Stromal cell of bone marrow (primary cell): ENCODE data around the gene GPR68.

Source experiments
- DNase-seq: peaks from one replicate; pipeline ENCODE4 v3.0.0-alpha.2; 2012; ENCODE audit warnings: low read depth

The GPR68 gene, protein sequence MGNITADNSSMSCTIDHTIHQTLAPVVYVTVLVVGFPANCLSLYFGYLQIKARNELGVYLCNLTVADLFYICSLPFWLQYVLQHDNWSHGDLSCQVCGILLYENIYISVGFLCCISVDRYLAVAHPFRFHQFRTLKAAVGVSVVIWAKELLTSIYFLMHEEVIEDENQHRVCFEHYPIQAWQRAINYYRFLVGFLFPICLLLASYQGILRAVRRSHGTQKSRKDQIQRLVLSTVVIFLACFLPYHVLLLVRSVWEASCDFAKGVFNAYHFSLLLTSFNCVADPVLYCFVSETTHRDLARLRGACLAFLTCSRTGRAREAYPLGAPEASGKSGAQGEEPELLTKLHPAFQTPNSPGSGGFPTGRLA

DNA sequence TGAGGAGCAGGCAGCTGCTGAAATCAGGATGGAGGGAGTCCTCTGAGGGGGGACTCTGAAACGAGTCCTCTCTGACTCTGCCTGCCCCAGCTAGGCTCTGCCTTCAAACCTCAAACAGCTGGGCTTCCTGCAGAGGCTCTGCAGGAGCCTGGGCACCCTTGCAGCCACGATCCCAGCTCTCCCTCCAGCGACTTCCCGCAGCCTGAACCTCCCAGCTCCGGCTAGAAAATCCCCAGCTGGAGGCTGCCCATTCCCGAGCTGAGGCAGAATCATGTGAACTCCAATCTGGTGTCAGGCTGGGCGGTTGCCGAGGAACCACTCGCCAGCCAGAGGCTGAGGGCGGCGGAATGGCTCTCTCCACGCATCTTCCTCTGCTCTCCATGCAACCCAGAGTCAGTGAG lies at the start of gene GPR68:
TSS of gene GPR68 (minus strand) at position 204 of the 401 bp plus-strand sequence. CDS start 9,654 bp downstream, outside the sequence.
- DNase-seq: peak; percentile 84

DNA sequence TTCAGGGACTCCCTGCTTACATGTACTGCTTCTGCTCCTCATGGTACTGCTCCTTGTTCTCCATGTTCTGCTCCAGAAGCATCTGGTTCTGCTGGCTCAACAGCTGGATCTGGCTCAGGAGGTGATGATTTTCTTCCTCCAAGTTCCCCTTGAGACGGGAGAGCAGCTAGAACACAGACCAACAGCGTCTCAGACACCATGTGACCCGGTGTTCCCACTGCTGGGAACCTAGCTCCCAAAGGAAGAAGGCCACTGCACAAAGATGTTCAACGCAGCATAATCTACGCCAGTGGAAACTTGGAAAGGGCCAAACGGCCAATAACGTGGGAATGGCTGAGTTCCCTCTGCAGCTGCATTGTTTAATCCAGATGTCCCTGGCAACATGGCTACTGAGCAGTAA lies 49.6 kb upstream of the GPR68 start:
- DNase-seq: no peak

DNA sequence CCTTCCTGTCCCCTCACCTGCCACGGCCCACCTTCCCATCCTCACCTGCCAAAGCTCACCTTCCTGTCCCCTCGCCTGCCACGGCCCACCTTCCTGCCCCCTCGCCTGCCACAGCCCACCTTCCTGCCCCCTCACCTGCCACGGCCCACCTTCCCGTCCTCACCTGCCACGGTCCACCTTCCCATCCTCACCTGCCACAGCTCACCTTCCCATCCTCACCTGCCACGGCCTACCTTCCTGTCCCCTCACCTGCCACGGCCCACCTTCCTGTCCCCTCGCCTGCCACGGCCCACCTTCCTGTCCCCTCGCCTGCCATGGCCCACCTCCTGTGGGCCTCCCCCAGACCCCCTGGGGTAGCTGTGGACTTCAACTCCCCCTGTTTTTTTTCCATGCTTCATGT lies 48.8 kb upstream of the GPR68 start:
- no peak for DNase-seq

DNA sequence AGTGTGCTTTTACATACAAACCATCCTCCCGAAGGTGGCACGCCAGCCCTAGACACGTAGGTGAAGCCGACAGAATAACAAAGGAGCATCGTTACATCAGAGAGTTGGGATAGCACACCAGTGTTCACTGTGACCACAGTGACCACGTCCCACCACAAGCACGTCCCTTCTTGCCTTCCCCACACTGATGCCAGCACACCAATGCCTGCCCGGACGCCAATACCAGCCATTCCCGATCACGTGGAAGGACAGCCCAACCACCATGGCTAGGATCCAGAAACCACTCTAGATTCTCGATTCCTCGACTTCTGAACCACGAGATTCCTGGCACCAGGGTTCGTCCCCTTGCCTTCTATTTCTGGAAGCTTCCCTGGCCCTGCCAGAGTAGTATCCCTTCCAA lies 48.0 kb upstream of the GPR68 start:
- no peak for DNase-seq

DNA sequence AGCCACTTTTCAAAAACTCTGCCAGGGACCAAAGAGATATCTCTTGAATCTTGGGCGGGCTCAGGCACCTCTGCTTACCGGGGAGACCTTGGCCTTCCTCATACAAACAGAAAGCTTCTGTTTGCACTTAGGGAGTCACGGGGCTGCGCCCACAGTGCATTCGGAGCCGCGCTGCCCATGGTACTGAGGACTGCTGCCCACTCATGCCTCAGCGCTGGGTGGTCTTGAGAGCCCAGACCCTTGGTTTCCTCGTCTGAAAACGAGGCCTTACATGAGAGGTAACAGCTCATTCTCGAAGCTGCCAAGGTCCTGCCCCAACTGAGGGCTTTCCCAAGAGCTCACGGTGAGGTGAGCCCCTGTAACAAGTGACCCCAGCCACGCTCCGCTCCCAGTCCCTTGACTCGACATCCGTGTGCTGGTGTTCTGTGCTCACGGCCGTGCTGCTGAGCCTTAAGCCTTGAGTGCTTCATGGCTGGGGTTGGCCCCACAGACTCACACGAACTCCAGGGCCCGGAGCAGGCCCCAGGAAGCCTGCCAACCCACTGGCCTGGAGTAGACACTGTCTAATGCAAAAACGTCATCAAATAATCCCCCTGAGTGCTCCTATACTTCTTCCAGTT lies 47.4 kb upstream of the GPR68 start:
- no peak for DNase-seq

DNA sequence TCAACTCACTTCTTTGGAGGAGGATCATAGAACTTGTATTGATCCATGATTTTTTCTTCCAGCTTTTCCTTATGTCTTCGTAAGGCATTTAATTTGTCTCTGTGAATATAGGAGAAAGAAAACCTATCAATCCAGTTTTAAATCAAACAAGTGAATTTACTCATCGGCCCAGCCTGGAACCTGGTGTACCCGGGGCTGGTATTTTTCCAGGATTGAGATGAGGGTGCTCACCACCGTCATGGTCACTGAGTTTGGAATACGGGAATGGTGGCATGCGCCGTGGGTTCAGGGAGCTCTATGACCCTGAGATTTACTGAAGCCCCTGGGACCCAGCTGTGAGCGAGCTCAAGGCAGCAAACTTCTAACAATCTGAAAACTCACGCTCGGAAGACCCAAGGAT lies 46.5 kb upstream of the GPR68 start:
- DNase-seq: no peak

DNA sequence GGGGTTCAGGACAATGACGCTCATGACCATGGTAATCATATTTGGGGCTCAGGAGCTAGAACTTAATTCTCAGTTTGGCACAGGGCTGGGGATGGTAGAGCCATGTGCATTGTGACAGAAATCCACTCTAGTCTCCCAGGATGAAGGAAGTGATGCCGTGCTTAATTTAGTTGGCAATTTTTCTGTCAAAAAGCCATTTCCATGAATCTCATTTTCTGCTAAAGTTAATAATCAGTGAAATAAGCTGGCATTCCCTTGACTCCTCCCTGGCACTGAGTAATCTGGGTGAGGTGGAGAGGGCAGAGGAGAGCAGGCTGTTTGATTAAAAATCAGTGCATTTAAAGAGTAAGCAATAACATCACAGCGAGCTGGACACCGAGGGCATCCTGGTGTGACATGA lies 45.0 kb upstream of the GPR68 start:
- DNase-seq: no peak

DNA sequence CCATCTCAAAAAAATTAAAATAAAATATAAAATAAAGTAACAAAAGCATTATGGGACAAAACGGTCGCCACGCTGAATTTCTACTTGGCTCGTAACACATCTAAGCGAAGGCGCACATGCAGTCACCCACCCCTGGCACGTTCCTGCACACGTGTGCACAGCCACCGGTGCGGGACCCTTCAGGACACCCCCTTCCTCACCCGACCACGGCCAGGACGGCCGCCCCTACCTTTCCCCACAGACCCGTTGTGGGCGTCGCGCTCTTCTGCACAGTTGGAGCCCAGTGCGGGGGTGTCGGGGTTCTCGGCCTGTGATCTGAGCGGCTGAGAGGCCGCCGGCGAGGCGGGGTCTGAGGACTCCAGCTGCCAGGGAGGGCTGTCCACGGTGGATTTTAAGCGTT lies 44.4 kb upstream of the GPR68 start:
- DNase-seq: no peak

DNA sequence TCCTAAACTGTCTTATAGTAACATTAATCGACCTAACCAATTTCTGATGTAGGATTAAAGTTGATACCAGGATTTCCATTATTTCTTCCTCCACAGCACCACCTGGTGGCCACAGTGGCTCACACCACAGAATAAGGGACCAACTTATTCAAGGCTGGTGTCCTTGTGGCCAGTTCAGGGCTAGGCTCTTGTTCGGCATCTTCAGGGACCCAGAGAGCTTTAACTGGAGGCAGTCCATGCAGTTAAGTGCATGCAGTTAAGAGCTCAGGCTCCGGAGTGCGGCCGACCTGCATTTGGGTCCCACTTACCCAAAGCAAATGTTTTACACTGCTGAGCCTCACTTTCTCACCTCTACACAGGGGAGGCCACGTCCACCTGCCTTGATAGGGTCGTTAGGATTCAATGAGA lies 42.0 kb upstream of the GPR68 start:
- DNase-seq: peak; percentile 55

DNA sequence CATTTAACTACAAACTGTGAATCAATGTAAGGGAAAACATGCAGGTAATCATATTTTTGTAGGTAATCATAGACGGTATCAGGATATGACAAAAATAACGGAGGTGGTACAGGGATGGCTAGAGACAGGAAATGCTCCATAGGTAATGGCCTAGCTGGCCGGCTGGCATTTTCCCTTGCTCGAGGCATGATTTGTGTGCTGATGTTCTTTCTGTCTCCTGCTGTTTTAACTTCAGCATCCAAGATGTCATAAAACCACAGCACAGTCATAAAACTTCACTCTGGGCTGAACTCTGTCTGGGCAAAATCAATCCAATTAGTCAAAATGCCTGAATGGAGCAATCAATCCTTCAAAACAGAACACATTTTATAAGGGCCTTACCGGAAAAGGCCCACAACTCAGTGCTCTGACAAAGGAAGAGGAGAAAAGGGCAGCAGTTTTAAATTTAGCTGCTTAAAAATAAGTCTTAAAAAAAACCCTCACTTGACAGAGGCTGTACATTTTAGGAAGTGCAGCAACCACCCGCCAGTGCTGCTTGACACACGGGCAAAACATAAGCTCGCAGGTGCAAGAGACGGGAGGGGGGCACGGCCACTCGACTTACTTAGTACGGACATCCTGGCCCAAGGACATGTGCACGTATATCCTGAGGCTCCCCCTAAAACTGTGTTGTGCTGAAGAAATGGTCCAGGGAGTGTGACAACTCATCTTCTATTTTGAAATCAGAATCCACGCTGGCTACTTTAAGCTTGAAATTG lies 40.5 kb upstream of the GPR68 start:
- DNase-seq: no peak

DNA sequence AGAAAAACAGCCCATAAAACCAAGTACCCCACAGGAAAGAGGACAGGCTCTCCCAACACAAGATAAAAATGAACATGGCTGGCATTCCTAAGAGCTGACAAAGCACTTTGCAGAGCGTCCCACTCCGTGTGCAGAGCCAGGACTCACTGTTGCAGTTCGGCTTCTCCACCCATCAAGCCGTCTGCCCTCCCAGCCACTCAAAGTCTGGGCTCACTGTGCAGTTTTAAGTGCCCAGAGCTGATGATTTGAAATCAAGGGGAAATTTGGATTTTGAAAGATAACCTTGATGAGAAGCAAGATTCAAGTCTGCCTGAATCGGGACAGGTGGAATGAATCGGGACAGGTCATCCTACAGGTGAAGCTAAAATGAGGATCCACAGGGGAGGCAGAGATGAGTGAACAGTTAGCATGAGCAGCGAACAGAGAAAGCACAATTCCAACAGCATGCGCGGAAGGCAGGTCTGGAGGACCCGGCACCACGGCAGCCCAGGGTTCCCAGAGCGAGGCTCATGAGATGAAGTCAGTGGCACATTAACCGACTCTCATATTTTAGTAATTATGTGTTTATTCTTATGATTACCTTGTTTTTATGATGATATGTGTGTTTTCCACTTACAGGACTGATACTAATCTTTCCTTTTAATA lies 39.8 kb upstream of the GPR68 start:
- DNase-seq: peak; percentile 57

DNA sequence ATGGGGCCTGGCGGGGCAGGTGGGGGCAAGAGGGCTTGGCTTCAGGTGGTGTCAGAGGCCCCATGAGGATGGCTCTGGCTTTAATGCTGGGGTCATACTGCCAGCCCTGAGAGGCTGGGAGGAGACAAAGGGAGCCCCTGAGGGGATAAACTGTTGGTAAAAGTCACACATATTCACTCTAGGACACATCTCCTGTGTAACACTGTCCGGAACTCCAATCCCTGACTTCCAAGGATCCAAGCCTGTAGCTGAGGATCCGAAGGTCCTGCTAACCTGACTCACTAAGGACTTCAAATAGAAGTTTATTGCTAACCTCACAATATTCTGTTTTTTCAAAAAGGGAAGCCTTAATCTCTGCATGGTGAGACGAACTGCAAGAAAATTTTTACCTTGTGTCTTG lies 39.2 kb upstream of the GPR68 start:
- no peak for DNase-seq

DNA sequence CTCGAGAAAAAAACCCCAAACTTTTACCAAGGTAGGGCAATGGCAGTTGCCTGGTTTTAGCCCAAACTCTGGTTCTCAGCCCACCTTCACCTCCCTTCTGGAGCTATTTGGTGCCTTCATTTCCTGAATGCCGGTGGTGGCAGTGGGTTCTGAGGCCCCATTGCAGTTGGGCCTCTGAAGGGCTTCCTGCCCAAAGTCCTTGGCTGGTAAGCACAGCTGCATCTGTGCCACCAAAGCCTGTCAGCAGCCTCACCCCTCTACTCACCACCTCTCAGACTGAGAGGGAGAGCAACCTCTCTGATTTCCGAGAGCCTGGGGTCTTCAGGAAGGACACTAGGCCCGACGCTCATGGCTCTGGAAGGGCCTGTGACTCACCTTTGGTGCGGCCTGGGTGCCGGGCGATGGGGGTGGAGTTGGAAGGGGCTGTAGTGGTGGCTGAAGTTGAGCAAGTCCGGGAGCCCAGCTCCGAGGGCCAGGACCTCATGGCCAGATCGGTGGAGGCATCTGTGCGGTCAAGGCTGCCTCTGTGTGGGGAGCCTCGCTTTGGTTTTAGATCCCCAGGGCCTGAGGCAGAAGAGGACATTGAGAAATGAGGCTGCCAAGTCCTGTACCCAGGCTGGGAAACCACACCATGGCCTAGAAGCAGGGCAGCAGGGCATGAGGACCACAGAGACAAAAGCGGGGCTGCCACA lies 38.6 kb upstream of the GPR68 start:
- DNase-seq: no peak

DNA sequence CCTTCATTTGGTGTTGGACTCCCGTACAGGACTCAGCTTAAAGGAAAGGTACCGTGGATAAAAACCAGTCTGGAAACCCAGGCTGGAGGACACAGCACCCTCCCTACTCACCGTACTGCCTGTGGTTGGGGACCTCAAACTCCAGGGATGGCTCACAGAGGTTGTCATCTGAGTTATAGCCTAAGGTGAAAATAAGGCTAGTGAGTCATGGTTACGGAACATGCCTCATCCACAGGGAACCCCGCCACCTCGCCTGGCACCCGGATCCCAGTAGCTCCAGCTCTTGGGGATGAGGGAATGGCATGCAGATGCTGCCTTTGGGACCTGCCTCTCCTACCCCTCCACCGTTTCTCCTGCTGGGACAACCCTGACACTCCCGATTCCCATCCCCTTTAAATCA lies 36.8 kb upstream of the GPR68 start:
- no peak for DNase-seq

DNA sequence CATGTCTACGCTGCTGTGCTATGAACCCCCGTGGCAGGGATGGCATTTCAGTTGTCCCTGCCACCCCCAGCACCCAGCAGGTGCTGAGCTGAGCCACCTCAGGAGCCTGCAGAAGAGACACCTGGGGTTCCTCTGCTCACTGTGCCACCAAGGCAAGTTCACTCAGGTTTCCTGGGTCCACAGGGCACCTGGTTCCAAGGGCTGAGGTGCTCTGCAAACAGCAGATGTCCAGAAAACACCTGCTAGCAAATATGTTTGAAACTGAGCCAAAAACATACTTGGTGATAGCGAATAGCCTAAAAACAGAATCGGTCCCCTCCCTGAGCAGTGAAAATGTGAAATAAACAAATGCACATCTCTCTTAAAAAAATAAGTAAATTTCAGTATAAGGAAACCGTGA lies 35.6 kb upstream of the GPR68 start:
- DNase-seq: no peak

DNA sequence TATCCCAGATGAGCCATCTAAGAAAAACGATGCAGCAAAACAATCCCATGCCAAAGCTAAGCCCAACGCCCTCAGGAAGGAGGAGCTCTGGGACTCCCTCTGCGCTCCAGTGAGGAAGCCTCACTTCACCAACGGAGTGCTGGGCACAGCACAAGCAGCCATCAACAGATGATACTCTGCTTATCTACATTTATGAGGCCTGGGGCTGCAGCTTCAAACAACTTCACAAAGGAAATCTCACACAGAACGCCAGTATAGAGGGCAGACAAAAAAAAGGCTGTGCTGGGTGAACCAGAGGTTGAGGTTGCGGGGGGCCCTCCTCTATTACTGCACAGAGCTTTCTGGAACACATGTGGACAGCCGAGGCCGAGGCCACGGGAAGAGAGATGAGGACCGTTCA lies 34.9 kb upstream of the GPR68 start:
- DNase-seq: no peak

DNA sequence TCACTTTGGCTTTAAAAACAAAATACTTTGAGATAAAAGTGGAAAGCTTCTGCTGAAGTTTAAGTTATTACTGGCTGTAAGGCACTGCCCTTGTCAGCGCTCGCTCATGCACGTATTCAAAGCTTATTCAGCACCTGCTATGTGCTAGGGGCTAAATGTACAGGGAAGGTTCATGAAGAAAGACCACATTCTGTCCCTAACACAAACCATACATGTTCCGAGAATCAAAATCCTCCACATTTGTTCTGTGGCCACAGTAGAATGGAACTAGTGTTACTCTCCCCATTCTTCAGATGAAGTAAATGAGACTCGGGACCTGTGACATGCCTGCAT lies 33.8 kb upstream of the GPR68 start:
- no peak for DNase-seq

DNA sequence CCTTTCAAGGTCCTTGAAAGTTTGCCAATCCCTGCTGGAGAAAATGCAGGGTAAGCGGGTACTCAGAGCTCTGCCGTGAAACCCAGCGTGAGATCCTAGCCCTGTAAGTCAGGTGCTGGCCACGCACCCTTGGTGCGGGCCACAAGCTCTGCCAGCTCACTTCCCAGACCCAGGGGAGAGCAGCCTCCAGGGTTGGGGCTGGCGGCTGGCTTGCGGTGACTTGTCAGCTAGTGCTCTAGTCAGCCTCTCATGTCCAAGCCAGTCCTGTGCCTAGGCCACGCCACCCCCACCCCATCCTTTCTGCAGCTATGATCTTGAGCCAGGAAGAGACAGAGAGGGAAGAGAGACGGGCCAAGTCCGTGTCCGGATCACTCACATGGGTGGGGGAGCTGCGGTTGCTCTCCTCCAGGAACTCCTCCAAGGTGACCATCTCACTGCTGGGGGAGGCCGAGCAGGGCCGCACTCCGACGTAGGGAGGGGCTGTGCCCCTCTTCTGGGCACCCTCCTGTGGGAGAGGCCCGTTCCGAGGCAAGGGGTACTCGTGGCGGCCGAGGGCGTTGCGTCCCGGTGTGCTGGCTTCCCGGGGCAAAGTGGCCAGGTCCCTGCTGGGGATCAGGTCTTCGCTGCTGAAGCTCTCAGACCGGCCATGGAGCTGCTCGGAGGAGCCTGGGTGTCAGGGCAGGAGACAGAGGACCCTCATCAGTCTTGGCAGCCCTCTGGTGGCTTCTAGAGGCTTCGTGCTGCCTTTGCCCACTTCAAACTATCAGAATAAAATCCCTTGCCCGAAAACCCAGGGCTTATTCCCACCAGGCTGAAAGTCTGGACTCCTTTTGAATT lies 33.3 kb upstream of the GPR68 start:
- DNase-seq: no peak

DNA sequence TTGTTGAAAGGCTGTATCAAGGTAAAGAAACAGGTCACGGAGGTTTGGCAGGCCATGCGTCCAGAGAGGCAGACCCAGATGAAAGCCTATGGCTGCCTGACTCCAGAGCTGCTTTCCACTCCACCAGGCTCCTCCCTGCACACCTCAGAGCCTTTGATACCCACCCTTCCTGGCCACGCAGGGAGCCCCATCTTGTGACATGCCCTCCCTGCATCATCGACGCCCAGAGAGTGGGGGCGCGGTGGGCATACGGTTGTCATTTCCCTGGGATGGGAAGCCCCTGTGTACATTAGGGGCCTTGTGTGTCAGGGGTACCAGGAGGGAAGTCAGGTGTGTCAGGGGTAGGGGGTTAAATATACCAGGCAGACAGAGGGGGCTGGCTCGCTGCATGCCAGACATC lies 30.3 kb upstream of the GPR68 start:
- no peak for DNase-seq

DNA sequence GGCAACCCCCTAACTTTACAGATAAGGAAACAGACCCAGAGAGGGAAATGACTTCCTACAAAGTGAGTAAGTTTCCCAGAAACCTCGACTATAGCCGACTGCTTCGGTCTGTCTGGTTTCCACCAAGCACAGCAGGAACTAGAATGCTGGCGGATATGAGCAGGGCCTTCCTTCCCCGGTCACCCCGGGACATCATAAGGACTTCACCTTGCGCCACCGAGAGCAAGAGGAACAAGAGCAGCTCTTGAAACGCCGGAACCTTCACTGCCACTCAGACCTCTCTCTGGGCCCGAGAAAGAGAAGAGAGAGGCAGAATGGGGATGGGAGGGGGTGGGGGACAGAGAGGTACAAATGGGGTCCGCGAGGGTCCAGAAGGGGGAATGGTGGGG lies 29.4 kb upstream of the GPR68 start:
- no peak for DNase-seq

DNA sequence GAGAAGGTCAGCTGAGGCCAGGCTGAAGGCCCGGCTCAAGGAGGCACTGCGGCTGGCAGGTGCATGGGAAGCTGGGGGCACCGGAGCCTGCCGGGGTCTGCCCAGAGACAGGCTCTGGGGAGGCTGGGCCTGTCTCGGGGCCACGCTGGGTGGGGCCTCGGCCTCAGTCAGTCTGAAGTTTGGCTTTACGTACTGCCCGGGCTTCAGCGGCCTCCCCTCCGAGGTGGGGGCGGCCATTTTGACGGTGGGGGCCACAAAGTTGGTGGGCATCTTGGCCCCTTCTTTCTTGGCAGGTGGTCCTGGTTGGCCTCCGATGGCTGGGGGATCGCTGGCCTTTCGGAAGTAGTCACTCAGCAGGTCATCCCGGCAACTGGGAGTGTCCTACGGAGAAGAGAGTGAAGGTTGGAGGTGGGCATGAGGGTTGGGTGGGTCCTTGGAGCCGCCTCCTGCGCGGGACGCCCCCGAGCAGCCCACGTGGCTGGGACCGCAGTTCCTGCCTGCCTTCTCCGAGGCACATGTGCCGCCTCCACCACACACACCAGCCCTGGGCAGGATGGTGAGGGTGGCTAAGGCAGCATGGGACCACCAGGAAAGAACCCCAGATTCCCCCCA lies 28.9 kb upstream of the GPR68 start:
- no peak for DNase-seq
